ENCODE data around the gene SLC26A2.

- TF ChIP-seq CTCF (IDR thresholded peaks at IDR 0.05 in 4 of 5, conservative IDR thresholded peaks at IDR 0.05 in 1 of 5) (peak; percentile 87 to 96 (median 91)), POLR2A (IDR thresholded peaks at IDR 0.05) (no peak)
Observed at GRCh38 chr5:149990518-149991376, 30.2 kb downstream of the SLC26A2 start.
